Hematopoietic multipotent progenitor cell treated with erythropoietin and hydrocortisone succinate and interleukin-3 and kit ligand, for 15 days (in vitro differentiated cells): ENCODE results near the gene MAST3.
"Not testable (repeated sequence)": the region's sequence is repeated elsewhere in the genome, so short reads cannot be mapped to it uniquely, and the experiment has no call there.

Source experiments
- DNase-seq: peaks from one replicate; pipeline ENCODE4 v3.0.0-alpha.2; 2015; ENCODE audit warnings: low spot score

The MAST3 gene

DNA sequence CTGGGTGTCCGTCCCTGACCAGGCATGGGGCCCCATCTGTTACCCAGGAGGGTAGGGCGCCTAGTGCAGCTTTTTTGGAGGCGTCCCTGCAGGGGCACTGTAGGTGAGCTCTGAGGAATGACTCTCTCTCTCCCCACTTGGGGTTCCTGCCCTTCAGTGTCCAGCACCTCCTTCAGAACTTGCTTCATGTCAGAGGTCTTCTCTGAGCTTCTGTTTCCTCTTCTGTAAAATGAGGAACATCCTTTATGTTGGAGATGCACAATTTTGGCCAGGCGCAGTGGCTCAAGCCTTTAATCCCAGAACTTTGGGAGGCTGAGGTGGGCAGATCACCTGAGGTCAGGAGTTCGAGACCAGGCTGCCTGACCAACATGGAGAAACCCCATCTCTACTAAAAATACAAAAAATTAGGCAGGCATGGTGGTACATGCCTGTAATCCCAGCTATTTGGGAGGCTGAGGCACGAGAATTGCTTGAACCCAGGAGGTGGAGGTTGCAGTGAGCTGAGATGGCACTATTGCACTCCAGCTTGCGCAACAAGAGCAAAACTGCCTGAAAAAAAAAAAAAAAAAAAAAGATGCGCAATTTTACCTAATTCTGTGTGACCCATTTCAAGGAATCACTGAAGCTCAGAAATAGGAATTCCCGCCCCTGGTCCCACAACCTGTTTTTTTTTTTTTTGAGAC lies 40.2 kb downstream of the MAST3 start:
- DNase-seq: no peak

DNA sequence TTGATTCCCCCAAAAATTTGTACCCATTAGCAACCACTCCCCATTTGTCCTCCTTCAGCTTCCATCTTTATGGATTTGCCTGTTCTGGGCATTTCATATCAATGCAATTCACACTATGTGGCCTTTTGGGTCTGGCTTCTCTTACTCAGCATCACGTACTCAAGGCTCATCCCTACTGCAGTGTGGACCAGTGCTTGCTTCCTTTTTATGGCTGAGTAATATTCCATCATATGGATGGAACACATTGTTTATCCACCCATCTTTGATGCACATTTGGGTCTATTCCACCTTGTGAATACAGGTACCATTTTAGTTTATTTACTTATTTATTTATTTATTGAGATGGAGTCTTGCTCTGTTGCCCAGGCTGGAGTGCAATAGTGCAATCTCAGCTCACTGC lies 42.9 kb downstream of the MAST3 start:
- no peak for DNase-seq

DNA sequence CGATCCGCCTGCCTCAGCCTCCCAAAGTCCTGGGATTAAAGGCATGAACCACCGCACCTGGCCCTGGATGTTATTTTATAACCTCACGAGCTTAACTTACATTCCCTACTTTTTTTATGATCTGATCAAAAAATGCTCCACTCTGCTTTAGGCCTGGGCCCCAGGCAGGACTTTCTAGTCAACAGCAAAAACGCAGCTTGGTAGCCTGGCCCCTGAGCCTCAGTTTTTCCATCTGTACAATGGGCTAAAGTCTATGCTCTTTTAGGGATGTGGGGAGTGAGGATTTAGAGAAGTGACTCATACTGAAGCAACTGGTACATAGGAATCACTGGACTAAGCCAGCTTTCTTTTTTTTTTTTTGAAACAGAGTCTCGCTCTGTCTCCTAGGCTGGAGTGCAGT lies 43.5 kb downstream of the MAST3 start:
- DNase-seq: no peak

DNA sequence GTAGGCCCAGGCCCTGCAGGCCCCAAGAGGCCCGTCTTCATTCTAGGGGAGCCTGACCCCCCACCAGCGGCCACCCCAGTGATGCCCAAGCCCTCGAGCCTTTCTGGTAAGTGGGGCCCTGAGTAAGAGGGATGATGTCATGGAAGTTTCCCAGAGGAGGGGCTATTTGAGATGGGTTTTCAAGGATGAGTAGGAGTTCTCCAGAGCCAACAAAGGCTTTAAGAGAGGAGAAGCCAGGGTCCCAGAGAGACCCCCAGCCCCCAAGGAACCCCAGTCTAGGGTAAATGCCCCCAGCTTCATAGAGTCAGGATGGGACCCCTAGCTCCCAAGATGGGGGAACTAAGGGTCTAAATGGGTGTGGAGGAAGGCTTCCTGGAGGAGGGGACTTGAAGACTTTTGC lies 46.3 kb downstream of the MAST3 start:
- no peak for DNase-seq

- no peak for DNase-seq
These were observed 46.8 kb downstream of the MAST3 start for GRCh38 chr19:18144361-18144760.

GRCh38 chr19:18144906-18145305 lies 47.3 kb downstream of the MAST3 start:
- DNase-seq: no peak

- DNase-seq: no peak
These were observed 47.9 kb downstream of the MAST3 start for GRCh38 chr19:18145391-18145999.

DNA sequence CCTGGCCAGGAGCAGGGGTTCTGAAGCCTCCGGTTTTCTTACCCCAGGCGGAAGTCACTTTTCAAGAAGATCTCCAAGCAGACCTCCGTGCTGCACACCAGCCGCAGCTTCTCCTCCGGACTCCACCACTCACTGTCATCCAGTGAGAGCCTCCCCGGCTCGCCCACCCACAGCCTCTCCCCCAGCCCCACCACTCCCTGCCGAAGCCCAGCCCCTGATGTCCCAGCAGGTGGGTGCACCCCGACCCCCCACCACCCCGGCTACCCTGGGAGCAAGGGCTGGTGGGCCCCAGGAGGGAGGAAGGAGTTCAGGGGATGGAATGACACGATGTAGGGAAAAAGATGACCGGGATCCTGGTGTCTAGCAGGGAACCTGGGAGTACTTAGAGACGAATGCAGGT lies 49.8 kb downstream of the MAST3 start:
- no peak for DNase-seq

DNA sequence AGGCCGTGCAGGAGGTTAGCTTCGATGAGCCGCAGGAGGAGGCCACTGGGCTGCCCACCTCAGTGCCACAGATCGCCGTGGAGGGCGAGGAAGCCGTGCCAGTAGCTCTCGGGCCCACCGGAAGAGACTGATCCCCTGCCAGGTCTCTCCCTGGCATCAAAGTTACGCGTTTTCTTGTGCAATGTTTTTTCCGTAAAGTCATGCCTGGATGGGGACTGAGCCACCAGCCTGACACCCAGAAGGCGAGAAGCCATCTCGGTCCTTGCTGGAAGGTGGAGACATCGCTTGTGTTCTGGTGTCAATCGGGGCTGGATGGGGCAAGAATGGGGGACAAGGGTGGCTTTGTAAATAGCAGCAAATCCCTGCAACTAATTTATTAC lies 52.0 kb downstream of the MAST3 start:
- no peak for DNase-seq

GRCh38 chr19:18150776-18151624 lies 53.4 kb downstream of the MAST3 start:
- no peak for DNase-seq

DNA sequence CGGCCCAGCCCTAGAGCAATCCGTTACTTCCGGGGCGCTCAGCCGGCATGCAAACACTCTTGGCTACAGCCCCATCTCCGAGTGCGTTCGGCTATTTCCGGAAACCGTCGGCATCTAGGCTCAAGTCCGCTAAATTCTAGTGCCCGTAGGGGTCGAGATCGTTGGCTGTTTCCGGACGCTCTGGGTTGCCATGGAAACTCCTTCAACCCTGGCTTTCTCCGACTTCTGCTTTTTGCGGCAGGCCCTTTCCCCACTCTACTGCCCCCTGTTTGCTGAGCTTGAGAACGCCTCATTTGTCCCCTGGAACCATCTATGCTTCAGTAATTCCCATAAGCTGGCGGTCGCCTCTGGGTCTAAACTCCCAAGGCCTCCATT lies 54.9 kb downstream of the MAST3 start:
- peak; percentile 95 for DNase-seq

DNA sequence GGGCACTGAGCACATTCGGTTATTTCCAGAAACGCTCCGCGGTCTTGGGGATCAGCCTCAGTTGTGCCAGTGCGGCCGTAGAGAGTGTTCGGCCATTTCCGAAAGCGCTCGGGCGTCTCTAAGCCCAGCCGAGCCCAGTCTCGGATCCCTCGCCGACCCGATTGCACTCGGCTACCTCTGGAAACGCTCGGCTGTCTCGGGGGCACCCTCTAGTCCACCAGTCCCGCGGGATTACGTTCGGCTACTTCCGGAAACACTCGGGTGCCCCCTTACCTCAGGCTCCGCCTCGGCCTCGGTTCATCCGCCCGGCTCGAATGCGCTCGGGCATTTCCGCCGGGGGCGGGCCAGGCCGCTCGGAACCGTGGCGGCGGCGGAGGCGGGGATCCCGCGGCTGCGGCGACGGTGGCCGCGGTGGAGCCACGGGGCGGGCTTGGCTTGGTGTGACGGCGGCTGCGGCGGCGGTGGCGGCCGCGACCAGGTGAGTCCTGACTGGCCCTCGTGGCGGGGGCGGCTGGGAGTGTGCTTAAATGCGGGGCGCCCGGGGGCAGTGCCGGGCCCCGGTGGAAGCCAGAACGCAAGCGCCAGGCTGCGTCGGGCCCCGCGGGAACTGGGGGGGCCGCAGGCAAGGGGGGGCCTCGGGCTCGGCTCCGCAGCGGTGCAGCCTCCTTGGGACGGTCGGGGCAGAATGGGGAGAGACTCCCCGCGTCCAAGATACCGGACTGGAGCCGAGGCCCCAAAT lies 55.4 kb downstream of the MAST3 start, which contains the start of gene PIK3R2:
PIK3R2 (plus strand) TSS at position 347 of the 739 bp plus-strand sequence. CDS start 2,717 bp downstream, outside the sequence.
- peak; percentile 98 for DNase-seq

DNA sequence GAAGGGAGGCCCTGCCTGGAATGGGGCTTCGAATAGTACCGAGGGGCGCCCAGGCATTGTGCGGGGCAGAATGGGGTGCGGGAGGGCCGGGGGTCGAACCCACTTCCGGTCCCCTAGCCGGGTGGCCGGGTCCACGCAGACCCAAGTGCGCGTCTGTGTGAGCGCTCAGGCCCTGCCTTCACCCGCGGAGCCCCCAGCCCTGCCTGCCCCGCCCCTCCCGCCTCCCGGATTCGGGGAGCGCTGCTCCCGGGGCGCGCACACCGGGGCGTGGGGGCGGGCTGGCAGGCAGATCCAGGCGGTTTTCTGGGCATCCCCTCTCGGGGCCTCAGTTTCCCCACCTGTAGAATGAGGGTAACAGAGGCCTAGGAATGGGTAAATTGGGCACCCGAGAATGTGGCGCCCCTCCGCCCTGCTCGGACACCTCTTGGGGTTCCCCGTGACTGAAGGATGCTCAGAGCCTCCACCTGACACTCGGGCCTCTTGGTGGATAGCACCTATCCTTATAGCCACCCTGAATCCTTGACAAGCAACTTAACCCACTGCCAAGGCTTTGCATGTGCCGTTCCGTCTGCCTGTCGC lies 56.1 kb downstream of the MAST3 start:
- DNase-seq: peak; percentile 24

GRCh38 chr19:18155095-18156087 lies 57.8 kb downstream of the MAST3 start:
- no peak for DNase-seq

DNA sequence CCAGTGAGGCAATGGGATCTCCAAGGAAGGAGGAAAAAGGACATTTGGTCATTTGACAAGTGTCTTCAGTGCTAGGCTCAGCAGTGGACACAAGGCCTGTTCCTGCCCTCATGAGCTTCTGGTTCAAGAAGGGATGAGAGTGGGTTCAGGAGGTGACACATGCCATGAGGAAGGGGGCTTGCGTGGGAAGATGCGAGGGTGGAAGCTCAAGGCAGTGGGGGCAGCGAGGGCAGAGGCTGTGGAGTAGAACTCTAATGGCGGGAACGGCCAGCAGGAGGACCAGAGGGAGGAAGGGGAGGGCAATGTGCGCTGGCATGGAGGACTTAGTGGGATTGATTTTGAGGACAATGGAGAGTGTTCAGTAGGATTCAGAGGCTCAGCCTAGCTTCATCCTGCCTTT lies 58.7 kb downstream of the MAST3 start:
- DNase-seq: no peak

DNA sequence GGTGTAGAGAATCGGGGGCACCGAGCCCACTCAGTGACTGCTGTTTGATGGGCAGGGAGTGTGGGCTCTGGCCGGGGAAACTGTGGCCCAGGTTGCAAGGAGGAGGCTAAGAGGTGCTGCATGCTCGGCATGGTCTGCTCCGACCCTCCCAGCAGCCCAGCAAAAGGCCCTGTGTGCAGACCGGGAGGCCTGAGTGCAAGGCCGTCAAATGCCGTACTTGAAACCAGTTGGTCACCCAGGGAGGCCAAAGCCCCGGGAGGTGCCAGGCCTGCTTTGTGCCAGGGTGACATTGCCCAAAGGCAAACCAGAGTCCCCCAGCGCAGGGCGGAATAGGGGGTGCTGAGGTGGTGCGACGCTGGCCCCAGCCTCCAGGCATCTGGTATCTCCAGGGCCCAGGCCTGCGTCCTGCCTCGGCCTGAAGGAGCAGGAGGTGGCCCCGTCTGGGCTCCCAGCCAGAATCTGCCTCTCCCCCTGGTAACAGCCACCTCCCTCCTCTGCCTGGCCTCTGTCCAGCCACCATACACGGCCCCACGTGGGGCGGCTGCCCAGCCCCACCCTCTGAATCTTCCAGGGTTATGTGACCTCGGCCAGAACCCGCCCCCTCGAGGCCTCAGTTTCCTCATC lies 59.4 kb downstream of the MAST3 start:
- peak; percentile 99 for DNase-seq

- peak; percentile 40 for DNase-seq
These were observed 60.0 kb downstream of the MAST3 start for GRCh38 chr19:18157465-18158063.

DNA sequence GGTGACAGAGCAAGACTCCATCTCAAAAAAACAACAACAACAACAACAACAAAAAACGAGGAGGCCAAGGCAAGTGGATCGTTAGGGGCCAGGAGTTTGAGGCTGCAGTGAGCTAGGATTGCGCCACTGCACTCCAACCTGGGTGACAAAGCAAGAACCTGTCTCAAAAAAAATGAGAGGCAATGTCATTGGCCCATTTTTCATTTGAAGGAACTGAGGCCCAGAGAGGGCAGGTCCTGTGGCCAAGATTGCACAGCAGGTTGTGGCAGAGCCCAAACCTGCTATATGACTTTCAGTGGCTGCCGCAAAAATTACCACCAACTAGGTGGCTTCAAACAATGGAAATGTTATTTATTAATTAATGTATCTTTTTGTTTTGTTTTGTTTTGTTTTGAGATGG lies 60.9 kb downstream of the MAST3 start:
- DNase-seq: peak; percentile 33

DNA sequence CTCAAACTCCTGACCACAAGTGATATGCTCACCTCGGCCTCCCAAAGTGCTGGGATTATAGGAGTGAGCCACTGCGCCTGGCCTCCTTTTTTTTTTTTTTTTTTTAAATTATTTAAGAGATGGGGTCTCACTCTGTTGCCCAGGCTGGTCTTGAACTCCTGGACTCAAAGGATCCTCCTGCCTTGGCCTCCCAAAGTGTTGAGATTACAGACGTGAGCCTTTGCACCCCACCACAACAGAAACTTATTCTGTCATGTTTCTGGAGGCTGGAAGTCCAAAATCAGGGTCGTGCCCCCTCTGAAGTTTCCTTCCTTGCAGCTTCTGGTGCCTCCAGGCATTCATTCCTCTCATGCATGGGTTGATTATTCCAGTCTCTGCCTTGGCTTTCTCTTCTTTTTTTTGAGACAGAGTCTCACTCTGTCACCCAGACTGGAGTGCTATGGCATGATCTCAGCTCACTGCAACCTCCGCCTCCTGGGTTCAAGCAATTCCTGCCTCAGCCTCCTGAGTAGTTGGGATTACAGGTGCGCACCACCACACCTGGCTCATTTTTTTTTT lies 61.6 kb downstream of the MAST3 start:
- not testable (repeated sequence) for DNase-seq

DNA sequence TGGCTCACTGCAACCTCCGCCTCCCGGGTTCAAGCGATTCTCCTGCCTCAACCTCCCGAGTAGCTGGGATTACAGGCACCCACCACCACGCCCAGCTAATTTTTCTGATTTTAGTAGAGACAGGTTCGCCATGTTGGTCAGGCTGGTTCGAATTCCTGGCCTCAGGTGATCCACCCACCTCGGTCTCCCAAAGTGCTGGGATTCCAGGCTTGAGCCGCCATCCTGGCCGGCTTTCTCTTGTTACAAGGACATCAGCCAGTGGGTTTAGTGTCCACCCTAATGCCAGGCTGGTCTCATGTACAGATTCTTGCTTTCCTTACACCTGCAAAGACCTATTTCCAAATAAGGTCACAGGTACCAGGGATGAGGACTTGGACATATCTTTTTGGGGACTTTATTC lies 62.2 kb downstream of the MAST3 start:
- no peak for DNase-seq
